SJCRH30 (cell line): ENCODE results near the gene SETD1B. TPM values are rescaled to one million over a fixed set of nuclear protein-coding genes. Genes with fewer than 3 reads are reported as not detected.
"Not testable (repeated sequence)": the region's sequence is repeated elsewhere in the genome, so short reads cannot be mapped to it uniquely, and the experiment has no call there.

Experiments
- DNase-seq, 2 experiments: peaks; one replicate each; pipeline ENCODE4 v3.0.0-alpha.2; 2015 to 2020
- H3K27ac ChIP-seq: fragments of 250-450 bp; sonication (Bioruptor Pico); 2 replicates; pipeline ENCODE4 v1.5.1; 2020; ENCODE audit warnings: mild to moderate bottlenecking, moderate library complexity
- H3K27me3 ChIP-seq: fragments of 250-450 bp; sonication (Bioruptor Pico); 2 replicates; pipeline ENCODE4 v1.5.1; 2020; ENCODE audit warnings: mild to moderate bottlenecking, moderate library complexity
- H3K36me3 ChIP-seq: fragments of 250-450 bp; sonication (Bioruptor Pico); 2 replicates; pipeline ENCODE4 v1.5.1; 2020; ENCODE audit warnings: mild to moderate bottlenecking, moderate library complexity
- H3K4me1 ChIP-seq: fragments of 250-450 bp; sonication (Bioruptor Pico); 2 replicates; pipeline ENCODE4 v1.5.1; 2020; ENCODE audit warnings: mild to moderate bottlenecking, moderate library complexity
- H3K4me3 ChIP-seq: fragments of 250-450 bp; sonication (Bioruptor Pico); 2 replicates; pipeline ENCODE4 v1.5.1; 2020; ENCODE audit warnings: mild to moderate bottlenecking, moderate library complexity
- H3K9me3 ChIP-seq: fragments of 250-450 bp; sonication (Bioruptor Pico); replicated peaks from 2 replicates; pipeline ENCODE4 v1.5.1; 2020; ENCODE audit warnings: mild to moderate bottlenecking, moderate library complexity
- total RNA-seq: library from RNA; depleted of rRNA; stranded (reverse); fragments of >200 nt; shearing (Covaris generic); gene quantifications from 2 replicates; pipeline ENCODE4 v1.2.3, GENCODE V29; 2014

Gene SETD1B
- total RNA-seq, 1 experiment from 2014 or later = 3.8 TPM

GRCh38 chr12:121788176-121788818 is 15.5 kb upstream of the SETD1B start:
- no peak overlapping the region for H3K4me3 ChIP-seq
- H3K27ac ChIP-seq = no peak overlapping the region
- no peaks in the 10 kb centered on the region for H3K9me3 ChIP-seq
- H3K36me3 ChIP-seq = no peaks in the 10 kb centered on the region
- H3K27me3 ChIP-seq = no peaks in the 10 kb centered on the region
- no peak for DNase-seq
- peaks cover 6% of the 10 kb centered on the region; the same call in 1 of the 2 replicates for H3K4me1 ChIP-seq

DNA sequence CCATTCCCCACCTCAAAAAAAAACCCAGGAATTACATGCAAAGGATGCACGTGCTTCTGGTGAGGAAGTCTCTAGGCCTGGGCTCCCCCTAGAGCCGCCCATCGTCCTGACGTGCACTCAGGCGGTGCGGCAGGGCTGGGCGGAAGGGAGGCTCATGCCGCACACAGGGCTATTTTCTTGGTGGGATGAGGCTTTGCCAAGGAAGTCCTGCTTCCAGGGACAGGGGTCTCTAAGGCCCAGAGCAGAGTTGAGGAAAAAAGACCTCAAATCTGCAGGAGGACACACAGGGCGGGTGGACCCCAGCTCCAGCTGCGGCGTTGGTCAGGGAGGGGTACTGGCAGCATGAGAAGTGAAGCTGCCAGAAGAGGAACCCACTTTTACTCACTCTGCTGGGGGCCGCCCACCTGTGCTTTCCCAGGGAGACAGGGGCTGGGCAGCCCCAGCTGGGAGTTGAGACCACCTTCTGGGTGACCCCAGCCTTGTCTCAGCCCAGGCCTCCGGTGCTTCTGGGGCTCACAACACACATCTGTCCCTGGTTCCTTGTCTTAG is 14.5 kb upstream of the SETD1B start:
- H3K4me3 ChIP-seq = no peak overlapping the region
- H3K36me3 ChIP-seq = no peaks in the 10 kb centered on the region
- H3K27me3 ChIP-seq = no peaks in the 10 kb centered on the region
- no peak for DNase-seq
- peaks cover 6% of the 10 kb centered on the region; the same call in 1 of the 2 replicates for H3K4me1 ChIP-seq
- H3K9me3 ChIP-seq = no peaks in the 10 kb centered on the region
- no peak overlapping the region for H3K27ac ChIP-seq

DNA sequence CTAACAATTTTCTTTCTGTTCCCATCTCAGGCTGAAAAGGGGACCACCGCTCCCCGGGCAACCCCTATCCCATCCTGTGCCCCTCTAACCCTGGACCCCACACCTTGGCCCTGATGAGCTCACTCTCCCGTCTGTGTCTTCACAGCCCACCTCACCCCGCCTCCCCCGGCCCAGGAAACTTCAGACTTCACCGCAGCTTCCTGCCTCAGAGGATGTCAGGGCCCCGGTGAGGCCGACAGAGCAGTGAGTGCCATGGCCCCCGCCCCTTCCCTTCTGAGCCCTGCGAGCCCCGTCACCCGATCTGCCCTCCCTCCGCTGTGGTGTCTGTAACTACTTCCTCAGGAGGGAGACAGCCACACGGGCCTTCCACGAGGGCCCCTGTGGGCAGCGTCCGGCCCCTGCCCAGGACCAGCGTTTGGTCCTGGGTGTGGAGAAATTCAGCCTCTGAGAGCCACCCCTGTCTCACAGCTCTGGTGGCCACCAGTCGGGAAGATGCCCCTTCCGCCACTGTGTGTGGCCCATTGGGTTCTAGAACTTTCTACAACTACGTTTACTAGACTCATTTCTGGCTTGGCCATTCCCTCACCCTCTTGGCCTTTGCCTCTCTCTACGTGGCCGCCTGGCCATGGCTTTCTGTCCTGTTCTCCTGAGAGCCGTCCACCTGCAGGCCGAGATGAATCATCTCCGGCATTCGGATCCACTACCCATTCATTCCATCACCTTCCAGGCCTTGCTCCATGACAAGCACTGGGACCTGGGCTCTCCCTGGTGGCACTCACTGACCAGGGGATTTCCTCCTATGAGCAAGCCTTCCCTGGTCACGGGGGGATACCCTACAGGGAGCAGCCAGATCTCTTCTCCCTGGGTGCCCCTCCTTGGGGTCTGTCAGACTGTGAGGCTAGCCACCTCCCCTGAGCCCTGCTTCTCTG is 13.7 kb upstream of the SETD1B start:
- no peak overlapping the region for H3K4me3 ChIP-seq
- H3K9me3 ChIP-seq = no peaks in the 10 kb centered on the region
- no peaks in the 10 kb centered on the region for H3K27me3 ChIP-seq
- peaks cover 7% of the 10 kb centered on the region; the same call in 1 of the 2 replicates for H3K4me1 ChIP-seq
- peak; percentile 67 to 68 for DNase-seq
- H3K36me3 ChIP-seq = peaks cover 1% of the 10 kb centered on the region; the same call in 1 of the 2 replicates
- no peak overlapping the region for H3K27ac ChIP-seq

- H3K27me3 ChIP-seq, H3K27ac ChIP-seq, H3K36me3 ChIP-seq, H3K4me3 ChIP-seq, DNase-seq, H3K9me3 ChIP-seq: not testable (repeated sequence)
- peaks cover 14% of the 10 kb centered on the region; the same call in 1 of the 2 replicates for H3K4me1 ChIP-seq
Measured at GRCh38 chr12:121790785-121791184, 13.0 kb upstream of the SETD1B start.

DNA sequence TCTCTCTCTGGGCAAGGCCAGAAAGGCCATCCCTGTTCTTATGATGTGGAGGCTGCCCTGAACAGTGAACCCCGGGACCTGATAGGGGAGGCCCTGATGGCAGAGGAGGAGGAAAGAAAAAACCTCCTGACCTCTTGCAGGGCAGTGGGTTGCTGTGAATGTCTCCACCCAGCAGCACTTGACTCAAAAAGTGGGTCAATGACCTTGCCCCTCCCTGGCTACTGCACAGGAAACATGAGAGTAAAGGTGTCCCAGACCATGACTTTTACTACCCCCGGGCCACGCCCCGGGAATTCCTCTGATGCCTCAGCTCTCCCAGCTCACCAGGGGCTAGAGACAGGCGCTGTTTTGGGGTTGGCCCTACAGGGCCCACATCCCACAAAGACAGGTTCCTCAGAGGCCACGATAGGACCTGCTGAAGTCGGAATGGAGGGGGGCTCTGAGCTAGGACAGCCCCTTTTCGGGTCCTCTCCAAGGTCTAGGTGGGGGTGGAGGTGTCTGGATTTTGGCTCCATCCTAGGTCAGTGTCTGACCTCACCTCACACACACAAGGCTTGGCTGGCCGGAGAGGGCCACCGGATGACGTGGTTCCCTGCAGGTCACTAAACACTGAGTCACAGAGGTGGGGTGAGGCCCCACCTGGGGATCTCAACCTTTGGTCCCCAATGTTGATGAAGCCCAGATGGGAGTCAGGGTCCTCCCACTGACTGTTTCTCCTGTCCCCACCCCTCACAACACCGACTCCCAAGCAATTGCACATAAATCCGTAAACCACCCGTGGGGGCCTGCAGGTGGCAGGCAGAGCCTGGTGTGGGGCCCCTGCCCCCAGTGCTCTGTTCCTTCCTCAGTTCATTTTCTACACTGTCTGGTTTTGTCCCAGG is 11.9 kb upstream of the SETD1B start:
- no peak overlapping the region for H3K4me3 ChIP-seq
- no peaks in the 10 kb centered on the region for H3K9me3 ChIP-seq
- H3K4me1 ChIP-seq = peaks cover 25% of the 10 kb centered on the region
- H3K27ac ChIP-seq = no peak overlapping the region
- no peak for DNase-seq
- peaks cover 7% of the 10 kb centered on the region for H3K36me3 ChIP-seq
- H3K27me3 ChIP-seq = no peaks in the 10 kb centered on the region

DNA sequence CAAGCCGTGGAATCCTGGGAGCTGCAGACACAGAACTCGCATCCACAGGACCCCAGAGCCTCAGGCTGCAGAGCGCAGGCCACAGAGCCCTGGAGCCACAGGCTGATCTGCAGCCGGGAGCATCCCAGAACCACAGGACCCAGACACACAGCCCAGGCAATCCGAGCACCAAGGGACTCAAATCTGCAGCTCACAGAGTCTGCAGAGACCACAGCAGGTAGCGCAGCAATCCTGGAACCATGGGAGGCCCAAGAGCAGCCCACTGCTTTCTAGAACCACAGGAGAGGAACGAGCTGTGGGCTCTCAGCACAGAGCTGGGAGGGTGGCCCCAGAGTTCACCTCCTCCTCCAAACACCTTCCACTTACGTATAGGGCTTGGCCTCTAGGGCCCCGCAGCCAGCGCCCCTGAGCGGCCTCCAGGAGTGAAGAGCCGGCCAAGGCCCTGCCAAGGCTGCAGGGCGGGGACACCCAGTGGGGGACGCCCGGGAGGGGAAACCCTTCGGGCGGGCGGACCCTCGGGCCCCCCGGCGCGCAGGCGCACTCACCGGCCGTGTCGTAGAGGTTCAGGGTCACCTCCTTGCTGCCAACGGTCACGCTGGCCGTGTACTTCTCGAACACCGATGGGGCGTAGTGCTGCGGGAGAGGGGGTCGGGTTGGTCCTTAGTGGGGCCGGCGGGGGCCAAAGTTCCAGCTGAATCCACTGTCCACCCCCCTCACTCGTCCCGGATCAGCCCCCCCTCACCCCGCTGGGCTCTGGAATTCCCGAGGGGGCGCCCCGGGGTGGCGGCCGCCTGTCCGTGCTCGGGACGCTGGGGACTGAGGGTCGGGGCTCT is 11.0 kb upstream of the SETD1B start:
- Histone ChIP-seq H3K4me1 (peaks cover 34% of the 10 kb centered on the region), H3K9me3 (no peaks in the 10 kb centered on the region), H3K27me3 (no peaks in the 10 kb centered on the region), H3K27ac (no peak overlapping the region), H3K4me3 (no peak overlapping the region), H3K36me3 (peaks cover 7% of the 10 kb centered on the region)
- no peak for DNase-seq

DNA sequence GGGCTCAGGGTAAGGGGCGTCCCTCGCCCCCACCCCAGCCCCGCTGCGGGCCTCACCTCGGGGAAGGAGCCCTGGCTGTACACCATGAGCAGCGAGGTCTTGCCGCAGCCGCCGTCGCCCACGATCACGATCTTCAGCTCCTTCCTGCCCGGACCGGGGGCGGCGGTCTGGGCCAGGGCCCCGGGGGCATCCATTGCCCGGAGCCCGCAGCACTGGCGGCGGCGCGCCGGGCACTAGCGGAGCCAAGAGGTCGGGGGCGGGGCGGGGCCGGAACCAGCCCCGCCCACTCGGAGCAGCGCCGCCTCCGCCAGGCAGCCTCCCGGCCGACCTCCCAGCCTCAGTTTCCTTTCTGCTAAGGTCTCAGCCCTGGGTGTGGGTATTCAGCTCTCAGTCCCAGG is 10.4 kb upstream of the SETD1B start, which contains the start of gene RHOF:
RHOF (minus strand) TSS at position 249 of the 398 bp plus-strand sequence; CDS start at position 194, 55 bp downstream.
- H3K36me3 ChIP-seq = peaks cover 7% of the 10 kb centered on the region
- H3K27me3 ChIP-seq = no peaks in the 10 kb centered on the region
- peaks cover 40% of the 10 kb centered on the region for H3K4me1 ChIP-seq
- H3K4me3 ChIP-seq = no peak within 1 kb of the TSS
- no peak within 1 kb of the TSS for H3K27ac ChIP-seq
- no peaks in the 10 kb centered on the region for H3K9me3 ChIP-seq
- no peak for DNase-seq

DNA sequence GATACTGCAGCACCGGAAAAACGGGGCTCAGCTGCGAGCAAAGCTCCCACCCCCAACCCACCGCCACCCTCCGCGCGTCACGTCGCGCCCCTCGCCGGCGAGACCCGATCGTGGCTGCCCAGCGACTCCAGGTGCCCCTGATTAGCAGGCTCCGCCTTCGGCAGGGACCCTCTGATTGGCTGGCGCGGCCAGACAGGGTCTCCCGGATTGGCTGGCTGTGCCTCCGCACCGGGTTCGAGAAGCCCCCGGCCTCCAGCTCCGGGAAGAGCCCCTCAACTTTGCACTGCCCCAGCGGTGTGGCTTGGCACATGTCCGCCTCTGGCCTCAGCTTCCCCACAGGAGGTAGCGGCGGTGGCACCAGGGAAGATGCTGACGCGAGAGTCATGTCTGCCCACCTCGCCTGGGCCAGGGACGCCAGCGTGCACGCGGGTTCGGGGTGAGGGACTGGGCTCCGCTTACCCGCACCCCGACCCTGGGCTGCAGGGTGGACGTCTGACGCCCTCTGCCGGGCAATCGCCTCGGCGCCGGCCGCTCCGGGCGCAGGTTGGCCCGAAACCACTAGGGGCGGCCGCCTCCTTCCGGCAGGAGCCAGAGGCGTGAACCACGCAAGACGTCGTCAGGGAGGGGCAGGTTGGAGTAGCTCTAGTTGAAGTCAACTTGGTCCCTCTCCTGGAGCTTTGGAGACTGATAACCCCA is 9.8 kb upstream of the SETD1B start:
- H3K27me3 ChIP-seq = no peaks in the 10 kb centered on the region
- peaks cover 8% of the 10 kb centered on the region for H3K36me3 ChIP-seq
- no peak overlapping the region for H3K27ac ChIP-seq
- no peak overlapping the region for H3K4me3 ChIP-seq
- peaks cover 46% of the 10 kb centered on the region for H3K4me1 ChIP-seq
- DNase-seq = no peak
- no peaks in the 10 kb centered on the region for H3K9me3 ChIP-seq

- Histone ChIP-seq H3K4me1 (peaks cover 50% of the 10 kb centered on the region), H3K27ac (no peak overlapping the region), H3K27me3 (no peaks in the 10 kb centered on the region), H3K4me3 (no peak overlapping the region), H3K36me3 (peaks cover 9% of the 10 kb centered on the region), H3K9me3 (no peaks in the 10 kb centered on the region)
- DNase-seq = no peak
Measured at GRCh38 chr12:121794534-121795033, 9.2 kb upstream of the SETD1B start.

GRCh38 chr12:121795034-121795968 is 8.5 kb upstream of the SETD1B start:
- Histone ChIP-seq H3K36me3 (peaks cover 9% of the 10 kb centered on the region), H3K27me3 (no peaks in the 10 kb centered on the region), H3K4me1 (peaks cover 46% of the 10 kb centered on the region), H3K27ac (no peak overlapping the region), H3K9me3 (no peaks in the 10 kb centered on the region), H3K4me3 (no peak overlapping the region)
- peak; percentile 67 to 87 for DNase-seq

- H3K4me1 ChIP-seq = peaks cover 44% of the 10 kb centered on the region
- peaks cover 9% of the 10 kb centered on the region for H3K36me3 ChIP-seq
- peak; percentile 85 for DNase-seq
- H3K4me3 ChIP-seq = peak overlapping the region; percentile 10
- H3K27ac ChIP-seq = peak overlapping the region; percentile 47
- no peaks in the 10 kb centered on the region for H3K27me3 ChIP-seq
- H3K9me3 ChIP-seq = no peaks in the 10 kb centered on the region
Measured at GRCh38 chr12:121796855-121797751, 6.7 kb upstream of the SETD1B start.
